ENCODE results near the gene MTA3.

Gene MTA3

DNA sequence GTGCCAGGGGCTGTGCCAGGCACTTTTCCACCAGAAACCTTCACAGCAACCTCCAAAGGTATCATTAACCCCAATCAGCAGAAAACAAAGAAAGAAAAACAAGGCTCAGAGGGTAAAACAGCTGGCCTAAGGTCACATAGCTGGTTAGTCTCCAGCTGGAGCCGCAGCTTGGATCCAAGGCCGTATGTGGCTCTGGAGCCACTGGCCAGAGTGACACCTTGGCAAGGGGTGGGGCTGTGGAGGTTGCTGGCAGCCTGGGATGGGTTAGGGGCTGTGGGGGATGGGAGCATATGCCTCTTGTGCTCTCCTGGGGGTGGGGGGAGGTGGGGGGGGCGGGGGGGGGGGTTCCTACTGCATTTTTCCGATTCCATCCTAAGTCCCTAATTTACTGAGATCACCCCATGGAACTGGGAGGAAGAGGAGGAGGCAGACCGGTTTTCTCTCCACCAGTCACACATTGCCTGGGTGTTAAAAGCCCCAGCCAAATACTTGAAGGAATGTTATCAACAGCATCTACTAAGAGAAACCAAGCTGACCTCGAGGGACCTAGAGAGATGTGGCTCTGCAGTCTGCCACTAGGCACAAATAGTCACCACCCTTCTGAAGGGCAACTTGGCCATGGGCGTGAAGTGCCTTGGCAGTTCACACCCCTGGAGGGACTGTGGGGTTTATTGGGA lies 215.9 kb downstream of the MTA3 start:
- DNase-seq = no peak

DNA sequence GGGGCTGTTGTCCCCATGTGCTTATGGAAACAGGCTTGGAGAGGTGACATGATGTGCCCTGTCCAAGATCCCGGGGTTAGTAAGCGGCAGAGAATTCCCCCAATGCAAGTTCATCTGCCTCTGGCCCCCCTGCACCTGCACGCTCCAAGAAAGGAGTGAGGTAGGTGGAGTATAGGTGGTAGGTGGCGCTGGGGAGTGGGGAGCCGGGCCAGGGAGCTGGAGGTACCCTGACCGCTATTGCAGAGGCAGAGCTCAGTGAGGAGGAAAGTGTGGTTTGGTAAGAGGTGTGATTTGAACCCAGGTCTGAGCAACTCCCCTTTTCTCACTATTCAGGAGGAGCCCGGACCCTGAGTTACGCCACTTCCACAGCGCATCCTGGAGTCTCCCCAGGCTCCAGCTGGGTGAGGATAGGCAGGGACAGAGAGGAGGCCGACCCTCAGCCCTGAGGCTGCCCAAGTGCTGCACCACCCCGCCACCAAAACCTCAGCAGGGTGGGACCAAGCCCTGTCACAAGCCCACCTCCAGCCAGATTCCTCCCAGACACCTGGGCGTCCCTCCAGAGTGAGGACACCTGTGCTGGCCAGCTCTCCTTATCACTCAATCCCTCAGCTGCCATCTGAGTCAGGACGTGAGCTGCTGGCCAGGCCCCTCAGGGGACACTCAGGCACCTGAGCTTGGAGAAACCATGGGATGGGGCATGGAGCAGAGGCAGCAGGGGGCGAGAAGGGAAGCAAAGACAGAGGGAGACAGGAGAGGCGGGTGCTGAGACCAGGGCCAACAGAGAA lies 218.3 kb downstream of the MTA3 start:
- no peak for DNase-seq

DNA sequence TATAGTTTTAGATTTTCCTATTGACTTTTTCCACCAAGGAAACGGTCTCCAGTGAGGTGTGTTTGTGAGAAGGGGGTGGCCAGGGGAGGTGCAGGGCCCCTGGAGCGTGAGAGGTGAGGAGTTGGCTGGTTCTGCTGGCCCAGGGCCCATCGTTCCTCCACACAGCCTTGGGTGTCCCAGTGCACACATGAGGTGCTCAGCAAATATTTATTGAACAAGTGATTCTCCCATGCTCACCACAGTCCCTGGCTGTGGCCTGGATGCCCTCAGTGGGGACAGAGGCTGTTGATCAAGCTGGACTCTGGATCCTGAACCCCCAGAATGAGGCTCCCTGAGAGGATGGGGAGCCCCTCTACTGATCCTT lies 219.0 kb downstream of the MTA3 start:
- DNase-seq = no peak

DNA sequence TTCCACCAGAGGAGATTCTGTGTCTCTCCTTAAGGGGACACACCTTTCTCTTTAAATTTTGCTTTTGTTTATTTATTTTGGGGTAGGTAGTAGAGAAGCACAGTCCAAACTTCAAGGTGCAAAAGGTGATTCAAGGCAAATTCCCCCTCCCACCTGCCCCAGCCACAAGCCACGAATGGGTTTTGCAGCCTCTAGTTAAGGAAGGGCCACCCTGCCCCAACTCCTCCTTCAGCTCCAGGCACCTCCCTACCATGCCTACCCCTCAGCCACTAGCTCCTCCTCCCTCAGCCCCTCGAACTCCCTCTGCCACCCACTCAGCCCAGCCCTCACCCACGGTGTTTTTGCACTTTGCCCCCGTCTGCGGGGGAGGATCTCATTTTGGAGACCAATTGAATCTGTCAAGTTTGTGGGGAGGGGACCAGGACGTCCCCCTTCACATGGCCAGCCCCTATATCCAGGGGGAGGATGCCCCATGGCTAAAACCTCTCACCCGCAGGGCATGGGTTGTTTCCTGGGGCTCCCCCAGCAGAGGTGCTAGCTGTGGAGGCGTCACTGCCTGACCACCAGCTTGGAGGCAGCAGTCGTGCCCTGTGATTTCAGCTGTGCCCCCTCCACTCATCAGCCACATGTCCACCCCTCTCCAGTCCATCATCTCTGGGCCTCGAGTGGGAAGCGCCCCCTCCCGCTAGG lies 219.5 kb downstream of the MTA3 start:
- no peak for DNase-seq

DNA sequence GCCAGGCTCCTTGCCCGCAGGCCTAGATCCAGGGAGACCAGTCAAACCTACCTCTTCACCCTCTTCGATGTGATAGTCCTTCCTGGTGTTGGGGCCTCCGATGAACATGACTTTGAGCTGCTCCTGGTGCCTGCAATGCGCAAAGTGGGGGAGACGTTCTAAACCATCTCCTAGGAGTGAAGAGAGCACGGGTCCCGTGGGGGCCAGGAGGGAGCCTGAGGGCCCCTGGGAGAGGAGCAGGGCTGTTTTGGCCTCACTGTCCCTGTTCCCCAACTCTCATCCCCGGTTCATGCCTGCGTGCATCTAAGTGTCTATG lies 220.0 kb downstream of the MTA3 start:
- DNase-seq = no peak

DNA sequence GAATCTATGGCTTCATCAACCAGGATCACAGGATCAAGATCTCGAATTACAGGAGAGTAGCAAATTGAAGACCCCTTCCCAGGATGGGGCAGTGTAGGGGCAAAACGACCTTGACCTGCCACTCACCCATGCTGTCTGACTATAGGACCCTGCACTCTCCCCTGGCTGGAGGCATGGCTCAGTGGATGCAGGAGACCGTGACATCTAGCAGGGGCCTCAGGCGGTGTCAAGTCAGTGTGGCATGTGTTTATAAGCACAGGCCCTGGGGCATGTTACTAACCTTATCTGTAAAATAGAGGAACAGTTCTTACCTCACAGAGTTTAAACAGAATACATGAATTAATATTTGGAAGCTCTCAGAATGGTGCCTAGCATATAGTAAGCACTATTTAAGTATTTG lies 220.4 kb downstream of the MTA3 start:
- DNase-seq = no peak

DNA sequence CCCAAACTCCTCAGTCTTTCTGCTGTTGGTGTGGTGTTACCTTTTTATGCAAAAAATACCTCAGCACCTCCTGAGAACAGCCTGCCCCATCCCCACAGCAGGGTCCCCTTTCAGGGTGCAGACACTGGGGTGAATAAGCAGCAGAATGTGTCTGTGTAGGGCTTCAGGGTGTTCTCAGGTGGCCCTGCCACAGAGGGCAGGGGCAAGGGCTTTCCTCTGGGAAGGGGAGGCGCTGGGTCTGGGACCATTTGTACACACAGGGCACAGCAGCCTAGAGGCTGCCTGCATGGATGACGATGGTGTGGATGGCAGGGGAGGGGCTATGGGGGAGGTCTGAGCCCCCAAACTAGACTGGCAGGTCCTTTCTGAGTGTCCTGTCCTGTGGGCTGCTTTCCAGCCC lies 221.3 kb downstream of the MTA3 start:
- no peak for DNase-seq

DNA sequence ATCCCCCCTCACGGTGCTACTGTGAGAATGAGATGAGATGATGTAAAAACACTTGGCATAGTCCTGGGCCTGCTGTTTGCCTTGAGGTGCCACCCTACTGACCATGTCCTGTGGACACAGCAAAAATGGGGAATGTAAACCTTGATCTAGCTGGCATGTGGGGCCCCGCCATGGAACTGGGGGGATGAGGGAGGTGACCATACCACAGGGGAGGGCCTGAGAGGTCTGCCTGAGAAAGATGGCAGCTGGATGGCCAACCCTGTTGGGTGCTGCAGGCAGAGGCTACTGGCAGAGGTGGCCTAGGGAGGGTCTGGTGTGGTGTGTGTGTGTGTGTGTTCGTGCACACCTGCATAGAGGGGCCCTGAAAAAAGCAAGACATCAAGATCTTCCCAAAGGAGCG lies 223.2 kb downstream of the MTA3 start:
- no peak for DNase-seq

DNA sequence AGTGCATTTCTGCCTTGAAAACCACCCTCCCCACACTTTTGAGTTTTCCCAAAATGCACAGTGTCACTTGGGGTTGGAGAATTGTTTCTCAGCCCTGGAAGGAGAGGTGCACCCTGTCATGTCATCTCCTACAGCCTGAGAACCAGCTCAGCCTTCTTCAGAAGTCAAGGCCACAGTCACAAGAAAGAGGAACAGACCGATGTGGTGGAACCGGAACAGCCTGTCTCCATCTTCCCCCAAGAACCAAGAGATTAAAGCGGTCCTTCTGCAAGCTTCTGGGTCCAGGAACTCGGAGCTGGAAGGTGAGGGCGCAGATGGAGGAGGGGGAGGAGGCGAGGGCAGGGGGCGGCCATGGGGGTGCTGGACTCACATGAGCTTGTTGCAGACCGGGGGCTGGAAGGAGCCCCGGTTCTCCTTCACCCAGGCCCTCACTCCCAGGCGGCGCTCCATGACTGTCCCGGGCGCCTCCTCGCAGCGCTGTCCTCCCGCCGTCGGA lies 223.7 kb downstream of the MTA3 start:
- peak in 1 of 58 donors; percentile 51 for DNase-seq

DNA sequence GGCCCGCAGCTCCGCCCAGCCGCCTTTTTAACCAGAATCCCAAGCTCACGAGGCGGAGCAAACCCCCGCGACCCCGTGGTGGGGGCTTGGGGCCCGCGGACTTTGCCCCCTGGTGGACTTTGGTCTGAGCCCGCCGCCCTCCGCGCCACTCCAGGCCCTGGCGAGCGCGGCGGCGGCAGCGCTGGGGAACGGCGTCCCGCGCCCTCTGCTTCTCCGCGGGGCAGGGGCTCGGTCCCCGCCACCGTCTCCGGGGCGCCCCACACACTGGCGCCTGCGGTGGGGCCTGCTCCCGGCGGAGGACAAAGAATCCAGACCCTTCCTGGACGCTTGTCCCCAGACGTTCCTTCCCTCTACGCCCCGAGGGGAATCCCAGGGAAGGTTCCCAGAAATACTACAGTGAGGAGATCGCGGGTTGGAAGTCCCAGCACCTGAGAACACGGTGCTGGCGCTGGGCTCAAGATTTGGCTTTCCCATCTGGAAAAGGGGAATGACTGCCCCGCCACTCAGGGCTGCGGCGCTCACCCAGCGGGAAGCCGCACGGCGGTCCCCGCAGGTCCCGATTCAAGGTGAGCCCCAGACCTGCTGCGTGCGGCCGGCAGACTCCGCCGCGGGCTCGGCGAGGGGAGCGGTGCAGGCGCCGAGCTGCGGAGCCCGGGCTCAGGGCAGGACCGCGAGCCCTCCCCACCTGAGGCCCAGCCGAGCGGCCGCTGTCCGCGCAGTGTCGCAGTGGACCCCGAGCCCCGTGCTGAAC lies 224.3 kb downstream of the MTA3 start, which contains the start of gene HAAO:
Gene HAAO (minus strand): TSS at position 1 of the 751 bp plus-strand sequence. CDS start 47 bp downstream, outside the sequence.
- peak in 2 of 58 donors; percentile 16 for DNase-seq

DNA sequence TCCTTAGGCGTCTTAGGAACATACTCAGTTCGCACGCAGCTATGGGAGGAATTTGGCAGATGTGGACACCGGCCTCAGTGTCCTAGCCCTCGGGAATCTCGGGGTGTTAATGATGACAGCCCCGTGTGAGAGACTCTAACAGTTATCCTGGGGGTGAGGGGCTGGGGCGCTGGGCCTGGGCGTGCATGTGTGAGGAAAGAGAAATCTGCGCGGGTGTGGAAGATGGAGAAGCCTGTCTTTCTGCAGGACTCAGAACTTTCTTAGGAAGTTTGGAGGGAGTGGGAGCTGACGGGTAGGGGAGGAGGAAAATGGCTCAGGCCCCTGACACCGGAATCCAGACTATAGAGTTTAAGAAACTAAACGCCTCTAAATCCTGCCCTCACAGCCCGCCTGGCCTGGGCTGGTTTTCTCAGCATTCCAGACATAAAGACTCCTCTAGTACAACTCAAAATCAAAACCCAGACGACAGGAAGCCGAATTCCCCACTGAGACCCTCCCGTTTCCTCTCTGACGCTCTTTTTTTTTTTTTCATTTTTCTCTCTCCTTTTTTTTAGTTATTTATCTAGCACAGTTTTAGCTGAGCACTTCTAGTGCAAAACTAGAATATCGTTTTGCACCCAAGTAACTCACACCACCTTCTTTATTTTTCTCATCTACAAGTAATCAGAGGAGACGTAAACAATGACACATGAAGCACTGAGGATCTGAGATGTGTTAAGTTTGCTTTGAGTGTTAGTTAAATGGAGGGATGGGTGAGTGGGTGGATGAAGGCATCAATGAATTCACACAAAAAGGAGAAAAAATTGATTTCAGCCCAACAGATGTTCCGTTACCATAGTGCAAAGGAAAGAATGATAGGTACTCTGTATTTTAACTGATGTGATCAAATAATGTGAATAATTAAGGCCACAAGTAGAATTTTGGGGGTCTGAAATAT lies 225.2 kb downstream of the MTA3 start:
- no peak for DNase-seq

DNA sequence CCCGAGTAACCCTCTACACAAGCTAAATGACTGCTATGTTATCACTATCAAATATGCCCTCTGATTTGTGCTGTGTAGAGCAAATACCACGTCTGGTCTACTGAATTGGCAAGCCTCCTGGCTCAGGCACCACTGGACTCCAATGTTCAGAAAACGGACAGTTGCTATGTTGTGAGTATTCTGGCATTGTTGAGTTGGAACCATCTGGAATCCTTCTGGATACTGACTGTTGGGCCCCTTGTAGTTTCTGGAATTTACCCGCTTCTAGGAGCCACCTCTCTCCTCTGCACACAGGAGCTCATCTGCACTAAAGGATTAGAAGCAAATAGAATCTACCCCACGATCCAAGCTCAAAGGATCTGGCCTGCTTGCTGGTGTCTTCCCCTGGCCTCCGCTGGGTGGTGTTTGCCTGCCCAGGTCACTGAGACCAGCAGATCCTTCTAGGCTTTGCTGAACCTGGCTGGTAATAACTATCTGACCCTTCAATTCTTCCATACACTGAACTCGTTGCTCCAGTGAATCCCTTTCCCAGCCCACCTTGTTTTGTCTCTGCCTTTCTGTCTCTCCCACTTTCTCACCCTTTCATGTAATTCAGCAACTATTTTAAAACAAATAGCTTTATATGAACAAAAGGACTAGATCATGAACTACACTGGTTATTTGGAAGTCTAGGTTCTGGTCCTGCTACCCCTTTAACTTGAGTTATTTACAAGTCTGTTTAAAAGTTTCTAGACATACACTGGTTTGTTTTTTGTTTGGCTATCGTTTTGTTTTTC lies 226.0 kb downstream of the MTA3 start:
- no peak for DNase-seq

DNA sequence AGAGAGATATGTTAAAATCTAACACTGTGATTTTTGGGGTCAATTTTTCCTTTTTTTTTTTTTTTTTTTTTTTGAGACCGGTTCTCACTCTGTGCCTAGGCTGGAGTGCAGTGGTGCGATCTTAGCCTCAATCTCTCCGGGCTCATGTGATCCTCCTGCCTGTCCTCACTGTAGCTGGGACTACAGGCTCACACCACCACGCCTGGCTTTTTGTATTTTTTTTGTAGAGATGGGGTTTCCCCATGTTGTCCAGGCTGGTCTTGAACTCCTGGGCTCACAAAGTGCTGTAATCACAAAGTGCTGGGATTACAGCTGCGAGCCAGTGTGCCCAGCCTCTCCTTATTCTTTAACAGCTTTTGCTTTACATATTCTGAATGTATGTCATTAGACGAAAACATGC lies 226.8 kb downstream of the MTA3 start:
- no peak for DNase-seq

DNA sequence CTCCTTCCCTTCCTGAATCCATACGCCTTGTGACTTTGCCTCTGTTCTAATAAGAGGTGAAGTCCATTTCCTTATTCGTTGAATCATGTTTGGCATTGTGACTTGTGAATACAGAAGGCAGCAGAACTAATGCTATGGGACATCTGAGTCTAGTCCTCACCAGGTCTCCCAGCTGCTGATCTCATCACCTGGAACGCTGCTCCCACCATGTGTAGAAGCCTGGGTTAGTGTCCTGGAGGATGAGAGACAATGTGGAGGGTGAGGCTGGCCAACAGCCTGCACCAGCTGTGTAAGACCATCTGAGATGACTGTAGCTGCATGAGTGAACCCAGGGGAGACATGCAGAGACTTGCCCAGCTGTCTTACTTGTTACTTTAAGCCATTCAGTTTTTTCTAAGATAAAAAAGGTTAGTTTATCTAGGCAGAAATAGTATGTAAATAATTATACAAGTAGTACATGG lies 227.4 kb downstream of the MTA3 start:
- DNase-seq = no peak

DNA sequence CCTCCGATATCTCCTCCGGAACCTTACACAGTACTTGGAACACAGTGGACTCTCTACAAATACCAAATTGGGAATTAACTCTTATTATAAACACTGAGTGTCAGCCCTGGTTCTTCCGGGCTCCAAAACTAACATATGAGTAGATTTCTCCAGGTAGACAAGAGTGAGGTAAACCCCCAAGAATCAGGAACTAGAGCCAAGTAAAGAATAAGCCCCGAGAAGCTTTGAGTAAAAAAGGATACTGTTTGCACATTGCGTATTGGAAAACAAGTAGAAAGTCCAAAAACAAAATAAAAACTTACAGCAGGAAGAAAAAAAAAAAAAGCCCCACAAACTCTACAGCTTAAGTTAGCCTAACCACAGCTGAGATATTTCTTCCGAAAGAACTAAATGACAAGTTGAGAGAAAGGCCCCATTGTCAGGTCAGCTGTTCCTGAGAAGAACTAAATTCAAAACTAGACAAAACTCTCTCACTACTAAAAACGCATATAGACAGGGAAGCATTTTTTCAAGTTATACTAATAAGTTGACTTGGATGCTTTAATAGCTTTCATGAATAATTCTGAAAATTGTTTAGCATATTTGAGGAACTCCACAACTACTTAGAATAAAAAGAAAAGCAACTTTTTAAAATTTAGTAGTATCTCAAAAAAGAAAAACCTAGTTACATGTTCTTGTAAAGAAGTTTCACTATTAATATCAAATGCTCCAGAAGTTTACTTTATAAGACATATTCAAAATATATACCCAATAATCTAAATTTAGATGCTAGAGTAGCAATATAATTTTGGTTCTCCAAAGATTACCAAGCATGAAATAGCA lies 228.2 kb downstream of the MTA3 start:
- no peak for DNase-seq

DNA sequence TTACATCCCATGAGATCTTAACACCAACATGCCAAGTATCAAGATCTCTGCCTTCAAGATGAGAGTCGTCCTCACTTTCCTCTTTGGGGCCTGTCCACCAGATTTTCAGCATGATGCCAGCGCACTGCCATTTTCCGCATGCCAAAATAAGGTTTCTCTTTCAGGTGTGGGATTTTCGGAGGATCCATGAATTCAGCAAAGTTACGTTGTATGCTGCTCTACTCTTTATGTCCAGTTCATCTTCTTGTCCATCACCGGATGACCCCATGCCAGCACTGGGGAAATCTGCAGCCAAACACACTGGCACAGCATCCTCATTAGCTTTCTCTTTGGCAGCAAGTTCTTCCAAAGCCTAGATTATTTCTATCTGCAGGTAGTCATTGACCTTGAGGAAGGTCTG lies 228.8 kb downstream of the MTA3 start:
- DNase-seq = no peak

DNA sequence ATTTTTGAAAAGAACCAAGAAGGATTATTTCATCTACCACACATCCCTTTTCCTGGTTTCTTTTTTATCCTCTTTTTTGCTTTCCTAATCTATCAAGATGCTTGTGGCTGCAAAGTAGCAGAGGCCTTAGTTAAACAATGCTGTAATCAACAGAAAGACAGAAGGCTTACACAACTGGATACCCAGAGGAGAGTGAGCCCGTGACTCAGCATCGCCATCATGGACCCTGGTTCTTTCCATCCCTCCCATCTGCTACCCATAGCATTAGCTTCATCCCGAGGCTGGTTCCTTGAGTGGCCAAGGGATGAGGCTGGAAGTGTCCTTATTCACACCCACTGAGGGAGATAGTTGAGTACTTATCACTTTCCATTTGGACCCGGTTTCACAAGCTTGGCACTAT lies 231.4 kb downstream of the MTA3 start:
- DNase-seq = no peak

DNA sequence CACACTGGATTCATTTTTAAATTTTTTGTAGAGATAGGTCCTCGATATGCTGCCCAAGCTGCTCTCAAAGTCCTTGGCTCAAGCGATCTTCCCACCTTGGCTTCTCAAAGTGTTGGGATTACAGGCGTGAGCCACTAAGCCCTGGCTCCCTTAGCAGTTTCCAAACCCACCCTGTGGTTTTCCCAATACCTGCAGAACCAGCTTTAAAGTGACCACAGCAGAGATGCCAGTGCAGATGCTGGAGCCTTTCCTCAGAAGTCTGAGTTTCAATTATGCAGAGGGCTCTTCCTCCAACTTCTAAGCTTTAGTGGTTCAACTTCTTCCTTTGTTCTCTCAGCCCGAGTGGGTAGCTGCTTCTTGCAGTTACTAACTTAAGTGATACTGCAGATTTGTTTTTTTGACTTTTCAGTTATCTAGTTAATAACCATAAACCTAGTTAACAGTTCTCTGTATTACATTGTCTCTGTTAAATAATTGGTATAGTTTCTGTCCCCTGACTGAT lies 232.1 kb downstream of the MTA3 start:
- no peak for DNase-seq

All from anterior cingulate cortex (tissue), 58 donors.